ENCODE results near the gene COL23A1. TPM values are rescaled to one million over a fixed set of nuclear protein-coding genes. Genes with fewer than 3 reads are reported as not detected.

COL23A1 gene
- total and polyA plus RNA-seq, 2 of the 13 experiments (the other 11 are each of a cell fraction or from before 2014, with no cell fraction given), result not detected

DNA sequence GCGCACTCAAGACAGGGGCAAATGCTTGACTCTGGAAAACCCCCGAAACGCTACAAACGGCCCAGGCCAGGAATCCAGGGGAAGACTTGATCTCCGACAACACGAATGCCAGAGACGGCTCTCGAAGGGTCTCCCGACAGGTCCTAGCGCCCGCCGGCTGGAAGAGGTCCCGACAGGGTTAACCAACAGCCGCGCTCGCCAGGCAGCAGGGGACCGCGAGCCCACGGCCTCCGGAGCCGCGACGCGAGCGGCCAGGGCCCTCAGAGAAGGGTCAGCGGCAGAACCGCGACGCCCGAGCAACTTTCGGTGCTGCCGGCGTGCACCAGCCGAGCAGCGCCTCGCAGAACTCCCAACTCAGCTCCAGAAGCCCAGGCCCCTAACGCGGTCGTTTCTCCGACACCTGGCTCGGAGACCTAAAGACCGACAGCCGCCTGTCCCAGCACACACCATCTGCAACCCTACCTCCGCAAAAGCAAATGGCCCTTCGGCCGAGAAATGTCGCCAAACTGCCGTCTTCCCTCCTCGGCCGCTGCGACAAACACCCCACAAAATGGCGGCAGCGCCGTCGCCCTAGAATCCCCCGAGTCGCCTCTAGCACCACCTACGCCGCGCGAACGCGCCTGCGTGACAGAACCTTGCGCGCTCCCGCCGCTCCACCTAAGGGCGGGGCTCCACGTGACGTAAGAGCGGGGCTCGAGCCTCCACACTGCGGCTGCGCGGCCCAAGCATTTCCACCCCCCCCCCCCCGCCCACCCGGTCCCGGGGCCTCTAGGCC, 36.5 kb upstream of the COL23A1 start, which contains the start of gene CLK4 (continued):
- TF ChIP-seq, protein P1, sequence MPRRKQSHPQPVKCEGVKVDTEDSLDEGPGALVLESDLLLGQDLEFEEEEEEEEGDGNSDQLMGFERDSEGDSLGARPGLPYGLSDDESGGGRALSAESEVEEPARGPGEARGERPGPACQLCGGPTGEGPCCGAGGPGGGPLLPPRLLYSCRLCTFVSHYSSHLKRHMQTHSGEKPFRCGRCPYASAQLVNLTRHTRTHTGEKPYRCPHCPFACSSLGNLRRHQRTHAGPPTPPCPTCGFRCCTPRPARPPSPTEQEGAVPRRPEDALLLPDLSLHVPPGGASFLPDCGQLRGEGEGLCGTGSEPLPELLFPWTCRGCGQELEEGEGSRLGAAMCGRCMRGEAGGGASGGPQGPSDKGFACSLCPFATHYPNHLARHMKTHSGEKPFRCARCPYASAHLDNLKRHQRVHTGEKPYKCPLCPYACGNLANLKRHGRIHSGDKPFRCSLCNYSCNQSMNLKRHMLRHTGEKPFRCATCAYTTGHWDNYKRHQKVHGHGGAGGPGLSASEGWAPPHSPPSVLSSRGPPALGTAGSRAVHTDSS (CRISPR knock-in tag; conservative IDR thresholded peaks at IDR 0.05), result no peak
- TF ChIP-seq ZNF674 (CRISPR knock-in tag; IDR thresholded peaks at IDR 0.05; ENCODE audit: low read depth) (no peak), ZNF883 (CRISPR knock-in tag; IDR thresholded peaks at IDR 0.05; ENCODE audit: not compliant biosample characterization) (peak; percentile 12), IKZF4 (CRISPR knock-in tag; IDR thresholded peaks at IDR 0.05; ENCODE audit: borderline replicate concordance, low read depth, not compliant biosample characterization) (no peak), ZNF496 (CRISPR knock-in tag; IDR thresholded peaks at IDR 0.05; ENCODE audit: insufficient replicate concordance) (no peak), SETDB1 (CRISPR knock-in tag; IDR thresholded peaks at IDR 0.05; ENCODE audit: borderline replicate concordance) (no peak), MTF1 (CRISPR knock-in tag; IDR thresholded peaks at IDR 0.05) (no peak), ZNF7 (CRISPR knock-in tag; IDR thresholded peaks at IDR 0.05) (no peak), ZNF282 (IDR thresholded peaks at IDR 0.05; ENCODE audit: partially characterized antibody) (no peak), STAG1 (CRISPR knock-in tag; IDR thresholded peaks at IDR 0.05) (no peak), MATR3 (CRISPR knock-in tag; IDR thresholded peaks at IDR 0.05) (no peak), MAZ (IDR thresholded peaks at IDR 0.05; ENCODE audit: borderline replicate concordance, low read depth, low read length) (peak; percentile 77), MAZ (CRISPR knock-in tag; IDR thresholded peaks at IDR 0.05; ENCODE audit: low read depth) (0 out of 2 replicates have a peak, but pooled peaks have one; percentile 41)
- TF ChIP-seq, protein P2, sequence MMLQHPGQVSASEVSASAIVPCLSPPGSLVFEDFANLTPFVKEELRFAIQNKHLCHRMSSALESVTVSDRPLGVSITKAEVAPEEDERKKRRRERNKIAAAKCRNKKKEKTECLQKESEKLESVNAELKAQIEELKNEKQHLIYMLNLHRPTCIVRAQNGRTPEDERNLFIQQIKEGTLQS (CRISPR knock-in tag; IDR thresholded peaks at IDR 0.05), result no peak
- TF ChIP-seq, protein P3, sequence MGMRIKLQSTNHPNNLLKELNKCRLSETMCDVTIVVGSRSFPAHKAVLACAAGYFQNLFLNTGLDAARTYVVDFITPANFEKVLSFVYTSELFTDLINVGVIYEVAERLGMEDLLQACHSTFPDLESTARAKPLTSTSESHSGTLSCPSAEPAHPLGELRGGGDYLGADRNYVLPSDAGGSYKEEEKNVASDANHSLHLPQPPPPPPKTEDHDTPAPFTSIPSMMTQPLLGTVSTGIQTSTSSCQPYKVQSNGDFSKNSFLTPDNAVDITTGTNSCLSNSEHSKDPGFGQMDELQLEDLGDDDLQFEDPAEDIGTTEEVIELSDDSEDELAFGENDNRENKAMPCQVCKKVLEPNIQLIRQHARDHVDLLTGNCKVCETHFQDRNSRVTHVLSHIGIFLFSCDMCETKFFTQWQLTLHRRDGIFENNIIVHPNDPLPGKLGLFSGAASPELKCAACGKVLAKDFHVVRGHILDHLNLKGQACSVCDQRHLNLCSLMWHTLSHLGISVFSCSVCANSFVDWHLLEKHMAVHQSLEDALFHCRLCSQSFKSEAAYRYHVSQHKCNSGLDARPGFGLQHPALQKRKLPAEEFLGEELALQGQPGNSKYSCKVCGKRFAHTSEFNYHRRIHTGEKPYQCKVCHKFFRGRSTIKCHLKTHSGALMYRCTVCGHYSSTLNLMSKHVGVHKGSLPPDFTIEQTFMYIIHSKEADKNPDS (CRISPR knock-in tag; IDR thresholded peaks at IDR 0.05), result peak; percentile 85; the same call in 1 of the 2 replicates
- TF ChIP-seq, protein P4, sequence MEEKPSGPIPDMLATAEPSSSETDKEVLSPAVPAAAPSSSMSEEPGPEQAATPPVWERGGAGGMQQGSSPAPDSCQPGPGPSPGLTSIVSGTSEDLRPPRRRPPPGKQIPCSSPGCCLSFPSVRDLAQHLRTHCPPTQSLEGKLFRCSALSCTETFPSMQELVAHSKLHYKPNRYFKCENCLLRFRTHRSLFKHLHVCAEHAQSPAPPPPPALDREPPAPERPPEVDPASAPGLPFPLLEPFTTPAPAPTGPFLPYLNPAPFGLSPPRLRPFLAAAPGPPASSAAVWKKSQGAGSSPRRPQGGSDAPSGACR (CRISPR knock-in tag; IDR thresholded peaks at IDR 0.05), result no peak
- TF ChIP-seq, protein P5, sequence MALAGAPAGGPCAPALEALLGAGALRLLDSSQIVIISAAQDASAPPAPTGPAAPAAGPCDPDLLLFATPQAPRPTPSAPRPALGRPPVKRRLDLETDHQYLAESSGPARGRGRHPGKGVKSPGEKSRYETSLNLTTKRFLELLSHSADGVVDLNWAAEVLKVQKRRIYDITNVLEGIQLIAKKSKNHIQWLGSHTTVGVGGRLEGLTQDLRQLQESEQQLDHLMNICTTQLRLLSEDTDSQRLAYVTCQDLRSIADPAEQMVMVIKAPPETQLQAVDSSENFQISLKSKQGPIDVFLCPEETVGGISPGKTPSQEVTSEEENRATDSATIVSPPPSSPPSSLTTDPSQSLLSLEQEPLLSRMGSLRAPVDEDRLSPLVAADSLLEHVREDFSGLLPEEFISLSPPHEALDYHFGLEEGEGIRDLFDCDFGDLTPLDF (CRISPR knock-in tag; IDR thresholded peaks at IDR 0.05), result peak; percentile 46; the same call in 1 of the 2 replicates
- TF ChIP-seq, protein P6, sequence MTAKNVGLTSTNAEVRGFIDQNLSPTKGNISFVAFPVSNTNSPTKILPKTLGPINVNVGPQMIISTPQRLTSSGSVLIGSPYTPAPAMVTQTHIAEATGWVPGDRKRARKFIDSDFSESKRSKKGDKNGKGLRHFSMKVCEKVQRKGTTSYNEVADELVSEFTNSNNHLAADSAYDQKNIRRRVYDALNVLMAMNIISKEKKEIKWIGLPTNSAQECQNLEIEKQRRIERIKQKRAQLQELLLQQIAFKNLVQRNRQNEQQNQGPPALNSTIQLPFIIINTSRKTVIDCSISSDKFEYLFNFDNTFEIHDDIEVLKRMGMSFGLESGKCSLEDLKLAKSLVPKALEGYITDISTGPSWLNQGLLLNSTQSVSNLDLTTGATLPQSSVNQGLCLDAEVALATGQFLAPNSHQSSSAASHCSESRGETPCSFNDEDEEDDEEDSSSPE (CRISPR knock-in tag; IDR thresholded peaks at IDR 0.05), result 0 out of 2 replicates have a peak, but pooled peaks have one; percentile 18
- TF ChIP-seq, protein P7, sequence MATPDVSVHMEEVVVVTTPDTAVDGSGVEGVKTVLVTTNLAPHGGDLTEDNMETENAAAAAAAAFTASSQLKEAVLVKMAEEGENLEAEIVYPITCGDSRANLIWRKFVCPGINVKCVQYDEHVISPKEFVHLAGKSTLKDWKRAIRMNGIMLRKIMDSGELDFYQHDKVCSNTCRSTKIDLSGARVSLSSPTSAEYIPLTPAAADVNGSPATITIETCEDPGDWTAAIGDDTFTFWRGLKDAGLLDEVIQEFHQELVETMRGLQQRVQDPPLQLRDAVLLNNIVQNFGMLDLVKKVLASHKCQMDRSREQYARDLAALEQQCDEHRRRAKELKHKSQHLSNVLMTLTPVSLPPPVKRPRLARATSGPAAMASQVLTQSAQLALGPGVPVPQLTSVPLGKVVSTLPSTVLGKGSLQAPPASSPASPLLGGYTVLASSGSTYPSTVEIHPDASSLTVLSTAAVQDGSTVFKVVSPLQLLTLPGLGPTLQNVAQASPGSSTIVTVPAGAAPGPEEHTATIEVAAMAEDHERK (CRISPR knock-in tag; IDR thresholded peaks at IDR 0.05; ENCODE audit: low read depth), result no peak
